GM23338 (cell line): ENCODE results near the gene KRT74. TPM values are rescaled to one million over a fixed set of nuclear protein-coding genes. Genes with fewer than 3 reads are reported as not detected.

Experiments
- polyA plus RNA-seq: library from polyadenylated mRNA; unstranded; fragments of >200 nt; fragmentation: Nextera tagmentation; extraction: Ambion mirVana; gene quantifications from 2 replicates; pipeline ENCODE4 v1.2.1, GENCODE V29; 2016
- total RNA-seq: library from RNA; depleted of rRNA; stranded (reverse); fragments of >200 nt; shearing (Covaris generic); gene quantifications from 2 replicates; pipeline ENCODE4 v1.2.3, GENCODE V29; 2014; rRNA removed

The KRT74 gene
- total and polyA plus RNA-seq, 2 experiments from 2014 or later: not detected

Other genes starting within 250 kb of the KRT74 start
- not detected in 2 replicates for gene KRT85, start 206.4 kb downstream of the KRT74 start, total RNA-seq
- gene KRT85, start 206.4 kb downstream of the KRT74 start, polyA plus RNA-seq: not detected in 2 replicates
- gene KRT84, start 188.2 kb downstream of the KRT74 start, total RNA-seq: not detected in 2 replicates
- not detected in 2 replicates for gene KRT84, start 188.2 kb downstream of the KRT74 start, polyA plus RNA-seq
- gene KRT82, start 167.5 kb downstream of the KRT74 start, total RNA-seq: not detected in 2 replicates
- gene KRT82, start 167.5 kb downstream of the KRT74 start, polyA plus RNA-seq: not detected in 2 replicates
- not detected in 2 replicates for gene KRT75, start 139.5 kb downstream of the KRT74 start, total RNA-seq
- gene KRT75, start 139.5 kb downstream of the KRT74 start, polyA plus RNA-seq: not detected in 2 replicates
- gene KRT6B, start 121.7 kb downstream of the KRT74 start, total RNA-seq: not detected in 2 replicates
- gene KRT6B, start 121.7 kb downstream of the KRT74 start, polyA plus RNA-seq: not detected in 2 replicates
- gene KRT6C, start 100.0 kb downstream of the KRT74 start, total RNA-seq: not detected in 2 replicates
- gene KRT6C, start 100.0 kb downstream of the KRT74 start, polyA plus RNA-seq: not detected in 2 replicates
- gene KRT6A, start 80.6 kb downstream of the KRT74 start, total RNA-seq: not detected in 2 replicates
- not detected in 2 replicates for gene KRT6A, start 80.6 kb downstream of the KRT74 start, polyA plus RNA-seq
- gene KRT5, start 53.4 kb downstream of the KRT74 start, total RNA-seq: not detected in 2 replicates
- not detected in 2 replicates for gene KRT5, start 53.4 kb downstream of the KRT74 start, polyA plus RNA-seq
- gene KRT71, start 20.7 kb downstream of the KRT74 start, total RNA-seq: not detected in 2 replicates
- gene KRT71, start 20.7 kb downstream of the KRT74 start, polyA plus RNA-seq: not detected in 2 replicates
- gene KRT72, start 27.6 kb upstream of the KRT74 start, total RNA-seq: not detected in 2 replicates
- gene KRT72, start 27.6 kb upstream of the KRT74 start, polyA plus RNA-seq: not detected in 2 replicates
- gene KRT73, start 44.7 kb upstream of the KRT74 start, total RNA-seq: not detected in 2 replicates
- not detected in 2 replicates for gene KRT73, start 44.7 kb upstream of the KRT74 start, polyA plus RNA-seq
- not detected in 2 replicates for gene KRT2, start 78.4 kb upstream of the KRT74 start, total RNA-seq
- not detected in 2 replicates for gene KRT2, start 78.4 kb upstream of the KRT74 start, polyA plus RNA-seq
- not detected in 2 replicates for gene KRT1, start 106.6 kb upstream of the KRT74 start, total RNA-seq
- not detected in 2 replicates for gene KRT1, start 106.6 kb upstream of the KRT74 start, polyA plus RNA-seq
- not detected in 2 replicates for gene KRT77, start 129.7 kb upstream of the KRT74 start, total RNA-seq
- gene KRT77, start 129.7 kb upstream of the KRT74 start, polyA plus RNA-seq: not detected in 2 replicates
- not detected in 2 replicates for gene KRT76, start 203.5 kb upstream of the KRT74 start, total RNA-seq
- gene KRT76, start 203.5 kb upstream of the KRT74 start, polyA plus RNA-seq: not detected in 2 replicates
- not detected in 2 replicates for gene KRT3, start 222.3 kb upstream of the KRT74 start, total RNA-seq
- gene KRT3, start 222.3 kb upstream of the KRT74 start, polyA plus RNA-seq: not detected in 2 replicates
- not detected in 2 replicates for gene KRT4, start 240.3 kb upstream of the KRT74 start, total RNA-seq
- gene KRT4, start 240.3 kb upstream of the KRT74 start, polyA plus RNA-seq: not detected in 2 replicates